Right hindlimb (tissue), 1 donor: ENCODE measurements around the gene TRIM16.
A peak's percentile ranks its signal among the peaks of the same experiment; 100 is the strongest.
"Not testable (repeated sequence)": the region's sequence is repeated elsewhere in the genome, so short reads cannot be mapped to it uniquely, and the experiment has no call there.

Source experiments
- DNase-seq: peaks from one replicate; pipeline ENCODE4 v3.0.0-alpha.2; 2018

The TRIM16 gene

DNA sequence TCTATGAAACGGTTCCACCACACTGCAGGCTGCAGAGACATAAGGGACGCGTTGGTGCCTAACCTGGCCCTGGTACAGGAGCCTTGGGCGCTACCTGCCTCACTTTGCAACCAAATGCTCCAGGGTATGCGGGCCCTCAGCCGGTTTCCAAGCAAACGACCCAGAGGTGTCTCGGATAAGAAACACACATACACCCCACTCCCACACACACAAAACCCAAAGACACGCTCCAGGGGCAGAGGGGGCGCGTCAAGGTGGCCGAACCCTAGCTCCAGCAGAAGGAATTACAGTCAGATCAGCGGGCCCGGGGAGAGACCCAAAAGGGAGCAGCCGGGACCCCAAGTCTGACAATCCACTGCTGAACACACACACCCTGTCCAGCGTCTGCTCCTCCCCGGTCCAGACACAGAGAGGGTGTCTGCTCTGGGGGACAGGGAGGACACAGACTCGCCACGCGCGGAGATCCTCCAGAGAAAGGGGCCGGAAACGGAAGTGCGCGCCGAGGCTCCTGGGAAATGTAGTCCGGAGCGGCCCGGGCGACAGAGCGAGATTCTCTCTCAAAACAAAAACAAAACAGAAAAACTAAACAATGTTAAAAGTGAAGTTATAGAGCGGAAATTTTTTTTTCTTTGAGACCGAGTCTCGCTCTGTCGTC, at the start of gene TRIM16:
Gene TRIM16, minus strand, starts transcription at position 488 of the 655 bp plus-strand sequence. CDS start 32,702 bp downstream, outside the sequence.
- DNase-seq, result peak; percentile 90

DNA sequence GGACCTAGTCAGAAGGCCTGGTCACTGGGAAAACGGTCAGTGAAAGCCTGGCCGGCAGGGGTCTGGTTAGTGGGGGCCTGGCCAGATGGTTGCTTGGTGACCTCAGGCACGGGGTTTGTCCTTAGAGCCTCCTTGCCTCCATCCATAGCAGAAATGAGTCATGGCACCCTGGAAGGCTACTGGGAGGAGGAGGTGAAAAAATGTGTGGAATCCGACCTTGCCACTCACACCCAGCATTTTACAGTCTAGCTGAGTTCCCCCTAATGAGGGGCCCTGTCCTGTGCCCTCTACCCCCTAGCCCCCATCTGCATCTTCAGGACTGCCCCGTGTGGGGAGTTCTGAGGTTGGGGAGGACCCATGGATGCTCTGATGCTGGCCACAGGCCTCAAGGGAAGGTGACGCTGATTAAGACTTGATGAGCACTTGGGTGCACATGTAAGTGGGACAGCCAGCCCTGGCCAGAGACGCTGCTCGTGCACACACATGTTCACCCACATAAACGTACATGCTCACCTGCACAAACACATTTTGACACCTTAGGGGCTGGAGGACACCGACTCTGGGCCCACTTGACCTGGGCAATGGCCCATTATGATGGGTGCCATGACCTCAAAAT, 49.2 kb upstream of the TRIM16 start:
- not testable (repeated sequence) for DNase-seq

DNA sequence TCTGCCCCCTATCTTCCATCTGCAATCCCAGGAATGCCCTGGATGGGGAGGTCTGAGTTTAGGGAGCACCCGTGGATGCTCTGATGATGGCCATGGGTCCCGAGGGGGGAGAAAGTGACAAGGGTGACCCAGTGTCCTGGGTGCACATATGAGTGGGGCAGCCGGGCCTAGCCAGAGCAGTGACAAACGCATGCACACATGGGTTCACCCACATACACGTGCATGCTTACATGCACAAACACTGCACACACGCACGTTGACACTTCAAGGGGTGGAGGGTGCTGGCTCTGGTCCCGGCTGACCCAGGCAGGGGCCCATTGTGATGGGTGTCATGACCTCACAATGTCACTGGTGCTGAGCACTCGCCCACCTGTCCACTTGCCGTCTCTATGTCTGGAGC, 47.8 kb upstream of the TRIM16 start, which contains the start of gene TBC1D26:
Gene TBC1D26, plus strand, starts transcription at position 384 of the 400 bp plus-strand sequence. CDS start 3,066 bp downstream, outside the sequence.
- DNase-seq, result not testable (repeated sequence)

DNA sequence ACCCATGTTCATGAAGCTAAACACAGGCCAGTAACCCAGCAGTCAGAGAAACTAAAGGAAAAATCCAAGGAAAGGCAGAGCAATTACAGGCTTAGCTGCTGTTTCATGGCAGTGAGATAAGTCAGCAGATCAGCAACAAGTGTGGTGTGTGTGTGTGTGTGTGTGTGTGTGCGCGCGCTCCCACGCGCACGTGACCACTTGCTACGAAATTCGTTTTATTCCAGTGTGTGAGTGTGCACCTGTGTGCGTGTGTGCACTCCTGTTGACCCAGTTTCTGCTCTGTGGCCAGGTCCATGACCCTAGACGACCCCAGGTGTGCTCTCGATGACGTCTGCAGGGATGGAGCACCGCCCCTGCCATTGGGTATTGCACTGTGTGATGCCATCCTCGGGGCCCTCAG, 46.4 kb upstream of the TRIM16 start:
- not testable (repeated sequence) for DNase-seq

DNA sequence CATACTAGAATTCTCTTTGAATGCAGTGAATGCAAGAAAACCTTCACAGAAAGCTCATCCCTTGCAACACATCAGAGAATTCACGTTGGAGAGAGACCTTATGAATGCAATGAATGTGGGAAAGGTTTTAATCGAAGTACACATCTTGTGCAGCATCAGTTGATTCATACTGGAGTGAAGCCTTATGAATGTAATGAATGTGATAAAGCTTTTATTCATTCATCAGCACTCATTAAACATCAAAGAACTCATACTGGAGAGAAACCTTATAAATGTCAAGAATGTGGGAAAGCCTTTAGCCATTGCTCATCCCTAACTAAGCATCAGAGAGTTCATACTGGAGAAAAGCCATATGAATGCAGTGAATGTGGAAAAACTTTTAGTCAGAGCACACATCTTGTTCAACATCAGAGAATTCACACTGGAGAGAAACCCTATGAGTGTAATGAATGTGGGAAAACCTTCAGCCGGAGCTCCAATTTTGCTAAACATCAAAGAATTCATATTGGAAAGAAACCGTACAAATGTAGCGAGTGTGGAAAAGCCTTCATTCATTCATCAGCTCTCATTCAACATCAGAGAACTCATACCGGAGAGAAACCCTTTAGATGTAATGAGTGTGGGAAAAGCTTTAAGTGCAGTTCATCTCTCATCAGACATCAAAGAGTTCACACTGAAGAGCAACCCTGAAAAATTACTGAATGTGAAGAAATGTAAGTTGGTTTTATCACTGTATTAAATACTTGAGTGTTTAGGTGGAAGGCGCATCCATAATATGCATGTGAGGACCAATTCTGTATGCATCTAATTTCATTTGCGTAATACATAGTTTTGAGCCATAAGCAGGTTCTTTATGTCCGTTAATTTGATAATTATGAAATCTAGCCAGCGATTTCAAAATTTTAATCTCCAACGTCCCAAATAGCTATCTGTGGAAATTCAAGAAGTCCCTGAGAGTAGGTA, 32.8 kb upstream of the TRIM16 start:
- not testable (repeated sequence) for DNase-seq

DNA sequence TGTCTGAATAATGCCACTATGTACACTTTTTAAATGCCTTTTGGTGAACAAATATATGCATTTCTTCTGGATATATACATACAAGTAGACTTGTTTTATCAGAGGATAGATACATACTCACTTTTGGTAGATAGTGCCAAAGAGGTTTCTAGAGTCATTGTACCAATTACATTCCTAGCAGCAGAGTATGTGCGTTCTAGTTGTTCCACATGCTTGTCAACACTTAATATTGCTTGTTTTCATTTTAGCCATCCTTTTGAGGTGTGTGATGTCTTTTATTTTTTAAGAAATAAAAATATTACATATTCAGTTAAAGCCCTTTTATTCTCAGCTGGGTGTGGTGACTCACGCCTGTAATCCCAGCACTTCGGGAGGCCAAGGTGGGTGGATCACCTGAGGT, 24.8 kb upstream of the TRIM16 start:
- DNase-seq, result not testable (repeated sequence)

DNA sequence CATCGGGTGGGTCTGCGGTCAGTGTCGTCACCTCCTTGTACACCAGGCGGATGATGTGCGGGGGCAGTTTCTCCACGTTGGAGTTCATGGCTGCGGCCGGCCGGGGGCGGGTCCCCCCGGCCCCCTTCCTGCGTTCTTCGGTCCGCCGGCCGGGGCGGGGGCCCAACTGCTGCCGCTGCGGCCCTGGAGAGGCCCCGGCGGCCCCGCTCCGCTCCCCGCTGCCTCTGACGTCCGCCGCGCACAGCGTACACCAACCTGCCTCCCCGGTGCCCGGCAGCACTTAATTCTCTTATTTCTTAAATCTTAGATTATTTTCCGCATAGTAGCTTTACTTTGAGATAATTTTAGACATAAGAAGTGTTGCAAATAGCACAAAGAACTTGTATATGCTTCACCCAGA, 20.7 kb upstream of the TRIM16 start:
- DNase-seq, result not testable (repeated sequence)

DNA sequence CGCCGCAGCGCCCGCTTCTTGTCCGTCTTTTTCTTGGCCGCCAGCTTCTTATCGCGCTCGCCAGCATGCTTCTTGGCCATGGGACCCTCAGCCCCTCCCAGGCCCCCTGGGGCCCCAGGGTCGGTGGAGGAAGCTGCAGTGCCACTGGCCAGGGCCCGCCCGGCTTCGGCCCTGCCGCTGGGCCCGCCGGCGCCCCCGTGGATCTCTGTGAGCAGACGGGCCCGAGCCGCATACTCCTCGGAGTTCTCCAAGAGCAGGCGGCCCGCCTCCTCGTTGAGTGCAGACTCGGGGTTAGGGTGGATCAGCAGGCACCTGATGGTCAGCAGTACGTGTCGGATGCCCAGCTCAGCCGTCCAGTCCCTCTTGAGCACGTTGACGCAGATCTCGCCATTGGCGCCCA, 20.1 kb upstream of the TRIM16 start:
- not testable (repeated sequence) for DNase-seq

DNA sequence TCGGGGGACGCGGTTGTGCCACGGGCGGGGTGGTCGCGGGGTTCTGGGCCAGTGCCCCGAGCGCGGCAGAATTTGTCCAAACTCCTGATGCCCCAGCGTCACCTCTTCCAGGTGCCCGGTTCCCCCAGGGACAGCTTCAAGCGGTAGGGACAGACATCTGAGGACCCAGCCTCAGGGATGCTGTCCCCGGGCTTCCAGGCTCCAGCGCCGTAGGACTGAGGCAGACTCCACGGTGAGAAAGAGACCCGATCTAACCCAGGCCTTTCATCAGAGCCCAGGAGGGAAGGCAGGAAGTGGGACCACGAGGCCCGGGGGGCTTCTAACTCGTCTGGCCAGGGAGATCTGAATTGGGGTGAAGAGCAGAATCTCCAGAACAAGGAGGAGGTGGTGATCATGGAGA, 15.8 kb upstream of the TRIM16 start:
- DNase-seq, result not testable (repeated sequence)

DNA sequence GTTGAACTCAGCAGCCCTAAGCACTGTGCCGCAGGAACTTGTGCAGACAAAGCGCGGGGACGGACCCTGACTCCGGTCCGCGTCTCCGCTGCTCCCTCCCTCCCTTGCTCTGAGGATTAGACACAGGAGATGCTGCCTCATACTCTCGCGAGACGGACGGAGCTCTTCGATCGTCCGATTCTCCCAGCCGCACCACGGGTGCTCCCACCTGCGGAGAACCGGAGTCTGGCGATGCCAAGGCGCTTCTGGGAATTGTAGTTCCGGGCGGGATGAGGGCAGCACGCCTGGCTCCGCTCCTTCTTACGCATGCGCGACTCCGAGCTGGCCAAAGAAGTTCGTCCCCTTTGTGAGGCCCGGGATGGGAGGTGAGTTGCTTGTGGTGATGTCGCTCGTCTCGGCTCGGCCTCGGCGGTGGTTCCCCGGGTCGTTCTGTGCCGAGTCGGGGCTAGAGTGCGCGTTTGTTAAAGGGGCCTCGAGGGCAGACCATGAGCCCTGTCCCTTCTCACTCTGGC, 15.4 kb upstream of the TRIM16 start, which contains the start of gene ZNF286A:
Gene ZNF286A, plus strand, starts transcription at position 340 of the 512 bp plus-strand sequence. CDS start 578 bp downstream, outside the sequence.
- peak; percentile 100 for DNase-seq

DNA sequence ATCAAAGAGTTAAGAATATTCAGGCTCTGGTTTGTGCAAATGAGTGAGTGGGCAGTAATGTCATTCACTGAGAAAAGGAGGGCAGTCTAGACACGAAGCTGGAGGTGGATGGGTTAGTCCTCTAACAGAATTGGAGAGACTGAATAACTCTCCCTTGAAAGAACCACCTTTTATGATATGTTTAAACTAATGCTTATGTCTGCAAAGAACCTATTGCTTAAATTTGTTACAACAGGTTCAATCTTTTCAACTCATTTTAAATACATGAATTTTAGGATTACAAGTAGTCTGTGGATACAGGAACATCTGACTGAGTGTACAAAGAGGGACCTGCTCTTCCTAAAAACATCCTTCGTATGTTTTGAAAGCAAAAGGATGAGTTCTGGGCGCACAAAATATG, 14.9 kb upstream of the TRIM16 start:
- not testable (repeated sequence) for DNase-seq

DNA sequence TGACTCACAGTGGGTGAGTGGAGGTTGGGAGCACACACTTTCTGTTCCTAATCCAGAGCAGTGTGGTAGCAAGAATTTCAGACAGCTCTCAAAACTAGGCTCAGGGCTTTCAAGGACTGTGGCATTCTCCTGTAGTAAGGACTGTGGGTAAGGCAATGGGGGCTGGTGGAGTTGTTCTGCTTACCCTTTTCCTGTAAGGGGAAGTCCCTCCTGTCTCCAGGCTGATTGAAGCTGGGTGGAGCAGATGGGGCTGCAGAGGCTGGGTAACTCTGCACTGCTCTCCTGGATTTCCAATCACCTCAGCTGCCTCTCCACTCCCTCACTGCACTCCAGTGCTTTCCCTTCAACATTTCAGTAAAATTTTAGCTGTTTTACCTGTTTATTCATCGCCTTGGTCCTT, 3.4 kb upstream of the TRIM16 start:
- not testable (repeated sequence) for DNase-seq

DNA sequence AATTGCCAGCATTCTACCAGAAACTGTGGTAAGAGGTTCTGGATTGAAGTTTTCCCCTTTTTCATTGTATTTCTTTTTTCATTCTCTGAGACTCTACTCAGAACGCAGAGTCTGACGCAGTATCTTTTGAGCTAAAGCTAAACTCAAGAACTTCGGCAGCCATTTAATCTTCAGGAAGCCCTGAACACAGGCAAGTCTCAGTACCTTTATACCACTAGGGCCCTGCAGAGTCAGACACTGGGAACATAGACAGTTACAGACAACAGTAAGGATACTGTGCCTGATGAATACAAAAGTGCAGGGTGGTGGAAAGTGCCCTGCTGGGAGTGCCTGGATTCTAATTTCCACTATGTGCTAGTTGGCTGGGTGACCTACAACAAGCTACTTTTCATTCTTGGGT, 976 bp downstream of the TRIM16 start:
- not testable (repeated sequence) for DNase-seq

DNA sequence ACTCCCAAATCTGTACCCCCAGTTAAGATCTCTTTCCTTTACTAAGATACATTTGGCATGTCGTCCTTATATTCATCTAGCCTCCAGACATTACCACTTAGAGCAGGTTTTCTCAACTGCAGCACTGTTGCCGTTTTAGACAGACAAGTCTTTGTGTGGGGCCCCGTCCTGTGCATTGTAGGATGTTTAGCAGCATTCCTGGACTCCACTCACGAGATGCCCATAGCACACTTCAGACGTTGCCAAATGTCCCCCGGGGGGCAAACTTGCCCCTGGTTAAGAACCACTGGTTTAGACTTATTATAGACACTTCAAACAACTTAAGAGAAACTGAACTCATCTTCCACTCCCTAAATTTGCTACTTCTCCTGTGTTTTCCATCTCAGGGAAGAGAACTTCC, 8.1 kb downstream of the TRIM16 start:
- not testable (repeated sequence) for DNase-seq

DNA sequence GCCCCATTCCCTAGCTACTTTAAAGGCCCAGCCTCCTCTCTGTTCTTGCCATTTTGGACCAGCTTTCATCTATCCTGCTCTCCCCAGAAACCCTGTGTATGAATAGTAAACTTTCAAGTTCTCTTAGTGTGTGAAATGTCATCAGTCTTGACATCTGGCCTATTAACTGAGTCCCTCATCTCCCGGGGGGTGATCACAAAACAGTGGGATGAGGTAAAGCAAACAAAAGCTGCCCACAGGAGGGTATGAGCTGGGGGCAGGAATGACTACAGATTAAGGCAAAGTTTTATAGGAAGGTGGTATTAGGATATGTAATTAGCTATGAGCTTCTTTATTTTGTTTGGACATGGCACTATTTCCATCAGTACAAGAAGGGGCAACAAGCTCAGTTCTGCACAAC, 9.5 kb downstream of the TRIM16 start:
- not testable (repeated sequence) for DNase-seq

DNA sequence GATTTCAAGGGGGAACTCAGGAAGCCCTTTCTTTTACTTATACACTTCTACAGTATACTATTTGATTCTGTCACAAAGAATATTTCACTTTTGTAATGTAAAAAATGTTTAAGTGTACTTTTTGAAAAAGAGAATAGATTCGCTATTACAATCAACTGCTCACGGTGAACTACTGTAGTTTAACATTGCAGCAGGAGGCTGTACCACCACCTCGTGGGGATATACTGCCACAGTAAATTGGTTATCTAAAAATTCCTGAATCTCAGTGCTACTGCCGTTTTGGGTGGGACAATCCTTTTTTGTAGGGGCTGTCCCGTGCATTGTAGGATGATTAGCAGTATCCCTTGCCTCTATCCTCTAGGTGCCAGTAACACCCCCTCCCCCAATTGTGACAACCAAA, 14.6 kb downstream of the TRIM16 start:
- DNase-seq, result not testable (repeated sequence)

DNA sequence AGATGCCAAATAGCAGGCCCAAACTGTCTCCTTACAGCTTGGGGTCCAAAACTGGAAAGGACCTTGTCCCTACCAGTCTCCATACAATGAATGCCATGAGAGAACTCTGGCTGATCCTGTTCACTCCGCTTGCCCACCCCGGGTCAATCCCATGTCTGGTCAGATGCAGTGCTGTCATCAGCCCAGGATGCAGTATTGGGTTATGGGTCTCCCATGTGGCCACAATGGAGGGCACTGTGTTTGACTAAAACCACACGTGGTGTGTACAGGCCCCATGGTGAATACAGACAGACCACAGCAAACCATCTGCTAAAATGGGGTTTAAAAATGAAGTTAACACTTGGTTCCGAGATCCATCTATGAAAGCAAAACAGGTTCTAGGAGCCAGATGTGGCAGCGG, 20.4 kb downstream of the TRIM16 start:
- no peak for DNase-seq

DNA sequence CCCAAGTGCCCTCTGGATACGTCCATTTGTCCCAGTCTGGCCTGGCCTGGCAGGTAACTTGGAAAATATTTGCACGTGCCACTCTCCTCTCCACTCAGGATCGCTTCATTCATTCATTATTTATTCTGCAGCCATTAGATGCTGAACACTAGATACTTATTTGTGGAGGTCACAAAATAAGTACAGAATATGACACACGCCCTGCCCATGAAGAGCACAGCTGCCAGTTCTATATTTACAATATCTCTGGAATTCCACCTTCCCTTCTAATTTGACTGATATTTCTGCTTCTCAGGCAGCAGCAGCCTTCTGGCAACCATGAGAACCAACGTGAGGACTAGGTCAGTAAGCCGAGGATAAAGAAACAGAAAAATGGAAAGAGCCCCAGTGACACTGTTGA, 20.9 kb downstream of the TRIM16 start:
- DNase-seq, result no peak

DNA sequence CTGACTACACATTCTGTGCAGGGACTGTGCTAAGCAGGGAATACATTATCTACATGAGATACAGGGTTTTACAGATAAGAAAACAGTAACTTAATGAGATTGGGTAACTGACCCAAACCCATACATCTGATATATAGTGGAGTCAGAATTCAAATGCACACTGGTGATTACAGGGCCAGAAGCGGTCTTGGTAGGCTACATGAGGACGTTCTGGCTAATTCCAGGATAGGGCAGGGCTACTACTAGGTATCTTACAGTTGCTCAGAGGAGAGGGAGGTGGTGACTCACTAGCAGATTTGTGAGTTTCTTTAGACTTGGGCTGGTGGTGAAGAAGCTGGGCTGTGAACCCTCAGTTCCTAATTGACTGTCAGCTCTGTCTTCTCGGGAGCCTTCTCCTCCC, 21.4 kb downstream of the TRIM16 start:
- DNase-seq, result no peak

DNA sequence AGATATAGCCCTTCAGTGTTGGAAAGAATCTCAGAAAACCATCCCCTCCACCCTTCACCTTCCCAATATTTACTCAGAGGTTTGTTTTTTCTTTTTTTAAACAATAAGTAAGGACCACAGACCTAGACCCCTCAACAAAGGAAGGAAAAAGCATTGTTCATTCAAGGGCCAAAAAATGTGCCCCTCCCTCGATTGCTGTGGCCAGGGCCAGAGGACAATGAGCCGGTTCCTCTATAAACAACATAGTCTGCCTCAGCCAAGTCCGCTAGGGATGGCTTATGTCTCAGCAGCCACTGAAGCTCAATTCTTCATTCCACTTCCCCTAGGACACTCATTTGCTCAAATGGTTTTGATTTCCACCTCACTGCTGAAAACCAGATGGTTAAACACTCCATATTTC, 24.0 kb downstream of the TRIM16 start:
- no peak for DNase-seq

DNA sequence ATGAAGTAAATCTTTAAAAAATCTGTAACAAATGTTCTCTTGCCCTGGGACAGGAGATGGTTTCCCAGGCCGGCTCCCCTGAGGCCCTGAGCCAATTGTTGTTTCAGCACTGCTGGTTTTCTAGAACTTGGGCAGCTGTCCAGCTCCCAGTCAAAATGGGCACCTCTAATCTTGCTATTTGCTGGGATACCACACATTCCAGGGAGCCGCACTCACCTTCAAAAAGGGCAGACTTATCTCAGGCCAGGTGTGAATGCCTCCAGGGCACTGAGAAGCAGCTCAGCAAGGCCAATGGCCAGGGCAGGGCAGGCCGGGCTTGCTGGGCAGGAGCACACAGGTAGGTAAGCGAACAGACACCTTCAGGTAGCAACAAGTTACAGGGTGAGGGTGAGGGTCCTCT, 24.4 kb downstream of the TRIM16 start:
- no peak for DNase-seq

DNA sequence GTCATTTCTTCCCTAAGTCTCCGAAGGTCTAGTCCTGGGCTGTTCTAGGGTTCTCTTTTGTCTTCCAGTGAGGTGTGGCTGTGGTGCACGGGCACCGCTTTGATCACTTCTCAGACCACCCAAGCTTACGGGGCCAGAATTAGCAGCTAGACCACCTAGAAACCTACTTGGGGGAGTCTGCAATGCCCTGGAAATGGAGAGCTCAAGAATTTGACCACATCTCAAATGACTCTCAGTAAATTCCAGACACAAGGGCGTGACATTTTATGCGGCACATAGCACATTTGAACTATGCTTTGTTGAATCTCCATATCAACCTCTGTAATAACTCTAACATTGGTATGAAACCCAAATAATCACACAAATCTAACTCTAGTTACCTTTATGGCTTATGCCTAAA, 24.9 kb downstream of the TRIM16 start:
- no peak for DNase-seq

DNA sequence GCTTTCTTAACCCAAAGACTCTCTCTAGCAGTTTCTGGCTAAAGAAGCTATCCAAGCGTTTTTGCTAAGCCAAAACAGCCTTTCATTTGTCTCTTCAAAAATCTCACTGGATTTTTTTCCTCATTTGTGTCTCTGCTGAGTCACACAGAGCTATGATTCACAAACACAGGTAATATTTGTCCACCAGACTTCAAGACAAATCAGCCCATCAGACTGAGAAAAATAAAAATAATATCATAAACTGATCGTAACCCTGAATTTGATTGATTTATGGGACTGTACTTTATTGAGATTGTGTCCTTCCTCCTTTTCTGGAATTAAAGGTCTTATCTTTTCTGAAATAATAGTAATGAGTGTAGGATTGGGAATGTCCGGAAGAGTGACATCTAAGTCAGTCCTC, 25.8 kb downstream of the TRIM16 start:
- no peak for DNase-seq
